HFFc6 (cell line): ENCODE results near the gene XPO4. TPM values are rescaled to one million over a fixed set of nuclear protein-coding genes. Genes with fewer than 3 reads are reported as not detected.
"Not testable (repeated sequence)": the region's sequence is repeated elsewhere in the genome, so short reads cannot be mapped to it uniquely, and the experiment has no call there.

Experiments
- DNase-seq: peaks from one replicate; pipeline ENCODE4 v3.0.0-alpha.2; 2018
- H3K27ac Mint-ChIP-seq: 2 replicates; pipeline ENCODE4 v1.8.0; 2020; ENCODE audit warnings: mild to moderate bottlenecking, mixed read lengths
- H3K27me3 Mint-ChIP-seq: 2 replicates; pipeline ENCODE4 v1.8.0; 2021; ENCODE audit warnings: mild to moderate bottlenecking, moderate library complexity, mixed read lengths; ENCODE audit not compliant: insufficient read depth
- H3K36me3 Mint-ChIP-seq: 2 replicates; pipeline ENCODE4 v1.8.0; 2021; ENCODE audit warnings: low read depth, mixed read lengths
- H3K4me1 Mint-ChIP-seq: 2 replicates; pipeline ENCODE4 v1.8.0; 2020; ENCODE audit warnings: low read depth, mixed read lengths
- H3K4me3 Mint-ChIP-seq: 2 replicates; pipeline ENCODE4 v1.8.0; 2020; ENCODE audit warnings: mild to moderate bottlenecking, moderate library complexity, mixed read lengths
- H3K9me3 Mint-ChIP-seq: 2 replicates; pipeline ENCODE4 v1.8.0; 2020; ENCODE audit warnings: mild to moderate bottlenecking, mixed read lengths
- long read RNA-seq: library from polyadenylated mRNA; unstranded; transcript quantifications from one replicate; pipeline ENCODE4 v2.0.0, GENCODE V29; 2019
- total RNA-seq, 6 experiments: library from RNA; stranded (reverse); fragmentation: NEBNext Ultra II Directional; extraction: Animal tissue kit (Norgen Biotek cat#: 25700); gene quantifications; 2 replicates in 1 of 6; 3 replicates in 5 of 6; pipeline ENCODE4 v1.2.3, GENCODE V29; 2021
- TF ChIP-seq, protein P1 (sequence below): fragments of 200-600 bp; sonication (generic); IDR thresholded peaks from 2 replicates; pipeline ENCODE4 v1.5.0; 2021; ENCODE audit warnings: antibody characterized with exemption, mild to moderate bottlenecking

The XPO4 gene
- 10 to 100 TPM; 14.2 to 17.6 (median 15.2) TPM for total RNA-seq
- long read RNA-seq, full-length matches to known transcripts: 1 of 3 reads
- long read RNA-seq, partial matches to known transcripts: 1 of 3 reads
- long read RNA-seq, other reads (novel, unspliced or antisense): 1 of 3 reads

DNA sequence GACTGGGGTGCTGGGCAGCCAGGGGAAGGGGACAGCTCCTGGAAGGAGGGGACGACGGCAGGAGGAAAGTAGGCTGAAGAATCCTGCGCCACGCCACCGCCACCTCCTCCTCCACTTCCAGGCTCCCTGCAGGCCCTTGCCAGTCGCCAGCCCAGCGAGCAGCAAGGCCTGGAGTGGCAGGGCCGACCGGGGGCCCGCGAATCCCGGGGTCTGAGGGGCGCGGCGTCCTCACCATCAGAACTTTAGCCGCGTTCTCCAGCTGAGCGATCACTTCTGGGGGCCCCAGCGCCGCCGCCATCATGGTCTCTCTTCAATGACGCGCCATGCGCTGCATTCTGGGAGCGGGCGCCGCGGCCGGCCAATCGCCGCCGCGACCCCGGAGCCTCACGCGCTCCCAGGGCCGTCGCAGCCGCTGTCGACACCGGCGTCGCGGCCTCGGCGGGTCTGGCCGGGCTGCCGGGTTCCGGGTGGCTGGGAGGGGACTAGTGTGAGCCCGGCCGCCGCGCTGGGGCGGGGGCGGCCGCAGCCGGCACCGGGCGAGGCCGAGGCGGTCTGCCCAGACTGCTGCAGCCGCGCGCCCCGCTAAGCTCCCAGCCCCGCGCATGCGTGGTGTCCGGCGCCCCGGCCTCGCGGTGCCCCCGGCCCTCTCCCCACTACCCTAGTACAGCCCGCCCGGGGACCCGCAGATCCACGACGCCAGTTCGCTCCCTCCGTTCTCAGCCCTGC, at the start of gene XPO4:
TSS of gene XPO4 (minus strand) at position 309 of the 726 bp plus-strand sequence. CDS start at position 301, 8 bp downstream.
- DNase-seq: peak; percentile 63
- H3K27me3 Mint-ChIP-seq: 0 out of 2 replicates have a peak, but pooled peaks cover under 1% of the 10 kb centered on the region
- H3K4me1 Mint-ChIP-seq: peaks cover 28% of the 10 kb centered on the region
- no peaks in the 10 kb centered on the region for H3K36me3 Mint-ChIP-seq
- TF ChIP-seq, protein P1, sequence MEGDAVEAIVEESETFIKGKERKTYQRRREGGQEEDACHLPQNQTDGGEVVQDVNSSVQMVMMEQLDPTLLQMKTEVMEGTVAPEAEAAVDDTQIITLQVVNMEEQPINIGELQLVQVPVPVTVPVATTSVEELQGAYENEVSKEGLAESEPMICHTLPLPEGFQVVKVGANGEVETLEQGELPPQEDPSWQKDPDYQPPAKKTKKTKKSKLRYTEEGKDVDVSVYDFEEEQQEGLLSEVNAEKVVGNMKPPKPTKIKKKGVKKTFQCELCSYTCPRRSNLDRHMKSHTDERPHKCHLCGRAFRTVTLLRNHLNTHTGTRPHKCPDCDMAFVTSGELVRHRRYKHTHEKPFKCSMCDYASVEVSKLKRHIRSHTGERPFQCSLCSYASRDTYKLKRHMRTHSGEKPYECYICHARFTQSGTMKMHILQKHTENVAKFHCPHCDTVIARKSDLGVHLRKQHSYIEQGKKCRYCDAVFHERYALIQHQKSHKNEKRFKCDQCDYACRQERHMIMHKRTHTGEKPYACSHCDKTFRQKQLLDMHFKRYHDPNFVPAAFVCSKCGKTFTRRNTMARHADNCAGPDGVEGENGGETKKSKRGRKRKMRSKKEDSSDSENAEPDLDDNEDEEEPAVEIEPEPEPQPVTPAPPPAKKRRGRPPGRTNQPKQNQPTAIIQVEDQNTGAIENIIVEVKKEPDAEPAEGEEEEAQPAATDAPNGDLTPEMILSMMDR: no peak
- H3K9me3 Mint-ChIP-seq: no peaks in the 10 kb centered on the region
- H3K4me3 Mint-ChIP-seq: peak within 1 kb of the TSS; percentile 96
- peak within 1 kb of the TSS; percentile 93 for H3K27ac Mint-ChIP-seq

DNA sequence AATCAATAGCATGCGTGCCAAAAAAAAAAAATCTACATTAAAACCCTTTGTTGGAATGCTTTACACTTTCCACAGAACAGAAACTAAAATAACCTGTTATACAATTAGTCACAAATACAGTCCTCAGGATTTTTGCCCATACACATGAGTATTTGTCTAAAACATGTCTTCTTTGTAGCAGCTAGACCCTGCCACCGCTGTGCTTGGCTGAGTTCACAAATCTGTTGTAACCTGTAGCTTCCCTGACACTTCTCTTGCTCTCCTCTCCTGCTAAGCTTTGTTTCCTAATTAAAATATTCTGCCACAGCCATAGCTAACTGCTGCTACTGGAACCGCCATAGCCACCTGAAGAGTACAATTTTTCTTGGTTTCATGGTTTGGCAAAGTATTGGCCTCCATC, 45.5 kb upstream of the XPO4 start:
- DNase-seq, H3K9me3 Mint-ChIP-seq, H3K27ac Mint-ChIP-seq, H3K27me3 Mint-ChIP-seq, H3K4me1 Mint-ChIP-seq, H3K36me3 Mint-ChIP-seq, H3K4me3 Mint-ChIP-seq: not testable (repeated sequence)

DNA sequence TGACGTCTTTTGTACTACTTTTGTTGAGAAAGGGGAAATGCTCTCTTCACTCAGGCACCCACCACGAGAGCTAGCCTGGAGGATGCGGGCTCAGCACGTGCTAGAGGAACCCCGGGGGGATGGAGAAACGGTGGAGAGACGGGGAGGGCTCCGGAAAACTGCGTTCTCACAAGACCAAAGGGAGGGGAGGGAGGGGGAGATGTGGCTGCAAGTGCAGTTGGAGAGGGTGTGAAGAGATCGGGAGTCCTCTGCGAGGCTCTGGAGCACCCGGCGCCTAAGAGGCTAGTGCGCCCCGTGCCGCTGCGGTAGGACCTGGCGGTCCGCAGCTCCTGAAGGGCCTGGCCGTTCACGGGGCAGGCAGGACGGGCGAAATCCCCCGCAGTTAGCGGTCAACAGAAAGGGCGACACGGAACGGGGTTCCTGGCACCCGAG, 43.4 kb upstream of the XPO4 start:
- Mint-ChIP-seq H3K4me1 (peaks cover 10% of the 10 kb centered on the region), H3K36me3 (no peaks in the 10 kb centered on the region), H3K27me3 (peaks cover 4% of the 10 kb centered on the region), H3K4me3 (no peak overlapping the region), H3K27ac (no peak overlapping the region), H3K9me3 (no peaks in the 10 kb centered on the region; the same call in 1 of the 2 replicates)
- no peak for DNase-seq
- TF ChIP-seq, protein P1: no peak

DNA sequence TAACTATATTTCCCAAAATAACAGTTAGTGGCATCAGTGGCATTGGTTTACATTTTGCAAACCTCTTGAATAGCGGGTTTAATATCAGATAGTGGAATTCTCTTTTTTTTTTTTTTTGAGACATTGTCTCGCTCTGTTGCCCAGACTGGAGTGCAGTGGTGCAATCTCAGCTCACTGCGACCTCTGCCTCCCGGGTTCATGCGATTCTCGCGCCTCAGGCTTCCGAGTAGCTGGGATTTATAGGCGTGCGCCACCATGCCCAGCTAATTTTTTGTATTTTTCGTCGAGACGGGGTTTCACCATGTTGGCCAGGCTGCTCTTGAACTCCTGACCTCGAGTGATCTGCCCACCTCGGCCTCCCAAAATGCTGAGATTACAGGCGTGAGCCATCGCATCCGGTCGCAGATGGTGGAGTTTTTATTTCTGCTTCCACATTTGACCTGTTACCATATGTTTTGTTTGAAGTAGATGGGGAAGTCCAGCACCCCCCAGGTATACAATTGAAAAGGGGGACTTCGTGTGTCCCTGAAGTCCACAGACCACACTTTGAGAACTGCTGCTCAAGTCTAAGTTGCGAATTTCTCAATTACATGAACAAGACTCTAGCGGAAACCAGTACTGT, 40.5 kb upstream of the XPO4 start:
- H3K36me3 Mint-ChIP-seq: no peaks in the 10 kb centered on the region
- peak overlapping the region; percentile 80 for H3K4me3 Mint-ChIP-seq
- H3K9me3 Mint-ChIP-seq: no peaks in the 10 kb centered on the region
- peaks cover 2% of the 10 kb centered on the region for H3K27me3 Mint-ChIP-seq
- TF ChIP-seq, protein P1: no peak
- peak overlapping the region; percentile 100 for H3K27ac Mint-ChIP-seq
- H3K4me1 Mint-ChIP-seq: peaks cover 33% of the 10 kb centered on the region
- DNase-seq: no peak

DNA sequence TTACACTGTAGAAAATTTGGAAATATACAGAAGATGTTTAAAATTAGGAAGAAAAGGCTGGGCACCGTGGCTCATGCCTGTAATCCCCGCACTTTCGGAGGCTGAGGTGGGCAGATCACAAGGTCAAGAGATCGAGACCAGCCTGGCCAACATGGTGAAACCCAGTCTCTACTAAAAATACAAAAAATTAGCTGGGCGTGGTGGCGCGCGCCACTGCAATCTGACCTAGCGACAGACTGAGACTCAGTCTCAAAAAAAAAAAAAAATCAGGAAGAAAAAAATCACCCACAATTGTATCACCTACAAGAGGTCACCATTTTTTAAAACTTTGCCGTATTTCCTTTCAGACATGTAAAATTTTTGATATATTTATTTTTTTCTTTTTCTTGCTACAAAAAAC, 38.0 kb upstream of the XPO4 start:
- not testable (repeated sequence) for H3K9me3 Mint-ChIP-seq, H3K36me3 Mint-ChIP-seq, H3K27me3 Mint-ChIP-seq, DNase-seq, H3K4me3 Mint-ChIP-seq
- H3K27ac Mint-ChIP-seq: peak overlapping the region; percentile 48; the same call in 1 of the 2 replicates
- peaks cover 33% of the 10 kb centered on the region for H3K4me1 Mint-ChIP-seq

DNA sequence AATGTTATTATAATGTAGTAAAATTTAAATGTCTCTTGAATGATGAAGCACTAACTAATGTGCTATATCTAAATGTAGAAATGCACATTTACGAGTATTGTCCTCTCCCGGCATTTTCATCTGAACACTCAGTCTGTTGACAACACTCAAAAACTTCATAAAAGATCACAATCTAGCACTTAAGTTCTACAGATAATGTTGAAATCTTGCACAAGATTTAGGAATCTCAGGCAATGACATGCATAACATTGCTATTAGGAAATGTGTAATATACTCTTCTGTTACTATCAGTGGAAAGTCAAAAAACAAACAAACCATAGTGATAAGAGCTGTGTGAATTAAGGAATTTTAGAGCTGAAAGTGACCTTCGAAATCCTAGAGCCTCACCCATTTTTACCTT, 37.5 kb upstream of the XPO4 start:
- Mint-ChIP-seq H3K27ac (peak overlapping the region; percentile 48; the same call in 1 of the 2 replicates), H3K36me3 (no peaks in the 10 kb centered on the region), H3K9me3 (no peaks in the 10 kb centered on the region), H3K4me3 (peak overlapping the region; percentile 3; the same call in 1 of the 2 replicates), H3K4me1 (peaks cover 33% of the 10 kb centered on the region), H3K27me3 (peaks cover 6% of the 10 kb centered on the region)
- TF ChIP-seq, protein P1: no peak
- DNase-seq: peak; percentile 62
